PFSK-1 (cell line): Measurements from ENCODE around the gene OSBPL10.

Experiments used
- FOXP2 ChIP-seq: optimal IDR thresholded peaks from 2 replicates; pipeline ENCODE3; 2011; ENCODE audit warnings: borderline replicate concordance, control low read depth, inconsistent platforms; ENCODE audit not compliant: insufficient read depth; ENCODE audit errors: extremely low read length, extremely low read depth
- POLR2AphosphoS5 ChIP-seq: IDR thresholded peaks from 2 replicates; pipeline ENCODE4 v1.6.1; 2012; ENCODE audit warnings: low read depth, mild to moderate bottlenecking, control low read depth, low read length, moderate library complexity
- SIN3A ChIP-seq: IDR thresholded peaks from 2 replicates; pipeline ENCODE4 v1.6.1; 2012; ENCODE audit warnings: mild to moderate bottlenecking, low read length, moderate library complexity, borderline replicate concordance; ENCODE audit not compliant: insufficient read depth
- TAF1 ChIP-seq: IDR thresholded peaks from 2 replicates; pipeline ENCODE4 v1.6.1; 2012; ENCODE audit warnings: low read length, control low read depth, borderline replicate concordance; ENCODE audit not compliant: insufficient read depth
- TF ChIP-seq, protein P1 (sequence below), 2 experiments: IDR thresholded peaks; 2 replicates each; pipeline versions ENCODE4 v1.6.1 to v1.8.0; 2011 to 2012; ENCODE audit warnings: low read depth in 2 of 2, low read length in 2 of 2, control low read depth in 1 of 2, inconsistent platforms in 1 of 2, mild to moderate bottlenecking in 1 of 2, moderate library complexity in 1 of 2; ENCODE audit not compliant: insufficient read depth in 1 of 2

The OSBPL10 gene

DNA sequence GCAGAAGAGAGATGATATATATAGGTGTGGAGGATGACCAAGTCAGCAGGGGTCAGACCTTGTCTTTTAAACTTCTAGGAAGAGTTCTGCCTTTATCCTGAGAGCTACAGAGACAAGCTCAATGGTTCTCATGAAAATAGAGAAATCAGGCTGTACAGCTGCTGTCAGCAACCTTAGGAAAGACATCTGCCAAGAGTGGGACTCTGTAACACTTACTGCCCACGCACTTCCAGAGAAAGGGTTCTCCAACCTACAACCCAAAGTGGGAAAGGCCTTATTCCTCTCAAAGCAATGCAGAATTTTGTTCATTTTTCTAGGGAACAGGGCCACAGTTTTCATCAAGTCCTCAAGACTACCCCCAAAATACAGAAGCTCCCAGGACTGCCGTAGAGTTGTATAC is 309.6 kb downstream of the OSBPL10 start:
- TF ChIP-seq FOXP2, result no peak
- TF ChIP-seq, protein P1, sequence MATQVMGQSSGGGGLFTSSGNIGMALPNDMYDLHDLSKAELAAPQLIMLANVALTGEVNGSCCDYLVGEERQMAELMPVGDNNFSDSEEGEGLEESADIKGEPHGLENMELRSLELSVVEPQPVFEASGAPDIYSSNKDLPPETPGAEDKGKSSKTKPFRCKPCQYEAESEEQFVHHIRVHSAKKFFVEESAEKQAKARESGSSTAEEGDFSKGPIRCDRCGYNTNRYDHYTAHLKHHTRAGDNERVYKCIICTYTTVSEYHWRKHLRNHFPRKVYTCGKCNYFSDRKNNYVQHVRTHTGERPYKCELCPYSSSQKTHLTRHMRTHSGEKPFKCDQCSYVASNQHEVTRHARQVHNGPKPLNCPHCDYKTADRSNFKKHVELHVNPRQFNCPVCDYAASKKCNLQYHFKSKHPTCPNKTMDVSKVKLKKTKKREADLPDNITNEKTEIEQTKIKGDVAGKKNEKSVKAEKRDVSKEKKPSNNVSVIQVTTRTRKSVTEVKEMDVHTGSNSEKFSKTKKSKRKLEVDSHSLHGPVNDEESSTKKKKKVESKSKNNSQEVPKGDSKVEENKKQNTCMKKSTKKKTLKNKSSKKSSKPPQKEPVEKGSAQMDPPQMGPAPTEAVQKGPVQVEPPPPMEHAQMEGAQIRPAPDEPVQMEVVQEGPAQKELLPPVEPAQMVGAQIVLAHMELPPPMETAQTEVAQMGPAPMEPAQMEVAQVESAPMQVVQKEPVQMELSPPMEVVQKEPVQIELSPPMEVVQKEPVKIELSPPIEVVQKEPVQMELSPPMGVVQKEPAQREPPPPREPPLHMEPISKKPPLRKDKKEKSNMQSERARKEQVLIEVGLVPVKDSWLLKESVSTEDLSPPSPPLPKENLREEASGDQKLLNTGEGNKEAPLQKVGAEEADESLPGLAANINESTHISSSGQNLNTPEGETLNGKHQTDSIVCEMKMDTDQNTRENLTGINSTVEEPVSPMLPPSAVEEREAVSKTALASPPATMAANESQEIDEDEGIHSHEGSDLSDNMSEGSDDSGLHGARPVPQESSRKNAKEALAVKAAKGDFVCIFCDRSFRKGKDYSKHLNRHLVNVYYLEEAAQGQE (IDR thresholded peaks at IDR 0.05; ENCODE audit: insufficient read depth in 1 of 2, low read depth in 2 of 2, low read length in 2 of 2), result no peak
- no peak for TF ChIP-seq POLR2AphosphoS5
- no peak for TF ChIP-seq SIN3A
- TF ChIP-seq TAF1, result no peak

DNA sequence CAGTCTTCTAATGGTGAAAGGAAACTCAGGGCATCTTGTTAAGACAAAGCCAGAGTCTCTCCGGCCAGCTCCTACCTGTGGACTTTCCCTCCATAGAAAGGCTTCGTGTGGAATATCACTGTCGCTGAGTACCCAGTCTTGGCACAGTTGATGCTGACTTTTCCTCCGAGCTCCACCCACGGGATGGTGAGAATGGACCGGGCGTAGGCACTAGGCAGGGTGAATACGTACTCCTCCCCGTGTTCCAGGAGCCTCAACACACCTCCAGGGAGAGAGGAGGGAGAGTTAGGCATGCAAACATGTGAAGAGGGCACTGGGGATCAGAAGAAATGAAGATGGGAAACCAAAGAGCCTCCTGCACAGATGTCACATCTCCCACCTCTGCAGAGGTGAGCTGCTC is 310.3 kb downstream of the OSBPL10 start:
- TF ChIP-seq FOXP2 (no peak), SIN3A (no peak), TAF1 (no peak), POLR2AphosphoS5 (no peak)
- TF ChIP-seq, protein P1 (IDR thresholded peaks at IDR 0.05; ENCODE audit: insufficient read depth in 1 of 2, low read depth in 2 of 2, low read length in 2 of 2), result no peak

DNA sequence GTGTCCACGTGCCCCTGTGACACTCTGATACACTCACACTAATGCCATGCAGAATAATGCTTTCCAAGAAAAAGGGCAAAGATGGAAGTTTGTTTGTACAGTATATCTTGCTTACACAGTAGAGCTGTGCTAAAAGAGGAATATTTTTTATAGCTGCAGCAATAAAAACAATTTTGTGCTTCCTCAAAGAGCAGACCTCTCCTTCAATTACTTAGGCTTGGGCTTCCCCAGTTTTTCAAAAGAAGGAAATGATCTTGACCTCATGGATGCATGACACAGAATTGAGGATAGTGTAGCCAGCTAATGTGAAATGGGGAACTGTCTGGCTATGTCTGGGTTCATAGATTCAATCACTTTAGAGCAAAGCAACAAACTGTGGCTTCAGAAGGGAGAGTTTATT is 310.9 kb downstream of the OSBPL10 start:
- TF ChIP-seq POLR2AphosphoS5 (no peak), TAF1 (no peak), FOXP2 (no peak), SIN3A (no peak)
- TF ChIP-seq, protein P1 (IDR thresholded peaks at IDR 0.05; ENCODE audit: insufficient read depth in 1 of 2, low read depth in 2 of 2, low read length in 2 of 2), result no peak

DNA sequence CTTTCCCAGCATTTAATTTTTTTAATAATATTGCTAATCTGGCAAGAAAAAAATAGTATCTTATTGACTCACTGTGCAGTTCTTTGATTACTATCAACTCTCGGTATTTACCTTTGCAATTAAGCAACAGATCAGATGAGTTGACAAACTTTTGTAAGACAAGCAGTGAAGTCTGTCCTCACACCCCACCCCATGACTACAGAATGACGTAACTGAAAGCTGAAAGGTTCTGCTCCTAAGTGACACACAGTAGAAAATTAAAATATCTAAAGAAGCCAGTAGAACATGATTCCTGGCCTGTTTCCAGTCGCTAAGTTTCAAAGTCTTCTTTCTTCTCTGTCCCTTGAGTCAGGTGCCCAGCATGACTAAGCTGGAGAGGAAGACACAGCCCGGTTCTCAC is 312.8 kb downstream of the OSBPL10 start:
- TF ChIP-seq TAF1 (no peak), FOXP2 (no peak)

DNA sequence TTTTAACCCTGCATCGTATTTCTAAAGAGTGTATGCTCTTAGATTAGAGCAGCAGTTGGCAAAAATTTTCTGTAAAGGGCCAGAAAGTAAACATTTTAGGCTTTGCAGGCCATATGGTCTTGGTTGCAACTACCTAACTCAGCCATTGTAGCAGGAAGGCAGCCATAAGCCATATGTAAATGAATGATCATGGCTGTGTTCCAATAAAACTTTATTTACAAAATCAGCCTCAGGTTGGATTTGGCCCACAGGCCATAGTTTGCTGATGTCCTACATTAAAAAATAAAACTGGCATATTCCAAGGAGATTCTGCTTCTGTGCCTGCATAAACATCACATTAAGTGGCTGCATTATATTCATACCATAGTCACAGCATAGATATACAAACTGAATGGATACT is 313.5 kb downstream of the OSBPL10 start:
- TF ChIP-seq POLR2AphosphoS5 (no peak), FOXP2 (no peak), TAF1 (no peak), SIN3A (no peak)
- TF ChIP-seq, protein P1 (IDR thresholded peaks at IDR 0.05; ENCODE audit: insufficient read depth in 1 of 2, low read depth in 2 of 2, low read length in 2 of 2), result no peak
